Subcutaneous abdominal adipose tissue (tissue), 5 donors: Measurements from ENCODE around the gene FAM240A.

ENCODE experiments used
- H3K27ac ChIP-seq: one replicate; pipeline ENCODE4 v1.7.0; 2013; ENCODE audit warnings: low read depth, mild to moderate bottlenecking, inconsistent platforms, low read length, moderate library complexity
- H3K27me3 ChIP-seq, 5 donors: one replicate each; pipeline ENCODE4 v1.7.0; 2013; ENCODE audit warnings: low read length in 5 of 5, inconsistent platforms in 1 of 5; ENCODE audit not compliant: control insufficient read depth in 5 of 5, insufficient read depth in 4 of 5
- H3K36me3 ChIP-seq, 5 donors: one replicate each; pipeline ENCODE4 v1.7.0; 2013; ENCODE audit warnings: low read length in 5 of 5; ENCODE audit not compliant: control insufficient read depth in 5 of 5, insufficient read depth in 5 of 5
- H3K4me1 ChIP-seq, 5 donors: one replicate each; pipeline ENCODE4 v1.7.0; 2013; ENCODE audit warnings: low read length in 5 of 5, mild to moderate bottlenecking in 3 of 5, moderate library complexity in 1 of 5; ENCODE audit not compliant: control insufficient read depth in 5 of 5, insufficient read depth in 5 of 5
- H3K4me3 ChIP-seq, 5 donors: one replicate each; pipeline ENCODE4 v1.7.0; 2013; ENCODE audit warnings: low read length in 5 of 5, low read depth in 1 of 5
- H3K9ac ChIP-seq, 5 donors: one replicate each; pipeline ENCODE4 v1.7.0; 2013; ENCODE audit warnings: low read length in 5 of 5, mild to moderate bottlenecking in 4 of 5, moderate library complexity in 3 of 5
- H3K9me3 ChIP-seq, 5 donors: one replicate each; pipeline ENCODE4 v1.7.0; 2013; ENCODE audit warnings: low read length in 5 of 5; ENCODE audit not compliant: control insufficient read depth in 5 of 5
- donor health status: healthy.
- donor health status: healthy.
- donor health status: healthy.
- donor health status: healthy.
- donor health status: healthy.

The FAM240A gene

DNA sequence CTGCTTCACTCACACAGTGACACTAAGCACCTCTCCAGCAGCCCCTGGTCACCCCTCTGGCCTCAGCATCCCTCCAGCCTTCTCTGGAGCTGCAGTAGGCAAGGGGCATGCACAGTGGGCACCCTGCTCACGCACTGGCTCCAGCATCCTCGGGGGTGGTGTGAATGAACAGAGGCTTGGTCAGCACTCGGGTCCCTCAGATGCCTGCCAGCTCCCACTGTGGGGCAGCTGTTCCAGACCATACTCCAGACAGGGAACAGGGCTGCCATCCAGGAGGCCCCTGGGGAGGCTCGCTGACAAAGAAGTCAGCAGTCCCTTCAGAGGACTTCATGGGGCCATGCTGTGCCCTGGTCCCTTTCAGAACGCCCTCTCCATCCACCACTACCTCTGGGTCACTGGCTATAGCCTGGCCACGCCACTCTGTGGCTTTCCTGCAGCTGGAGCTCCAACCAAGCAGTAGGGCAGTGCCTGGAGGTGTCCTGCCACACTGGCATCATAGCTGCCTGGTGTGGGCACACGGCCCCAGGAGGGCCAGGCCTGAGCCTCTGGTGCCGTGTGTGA, 54.8 kb downstream of the FAM240A start:
- Histone ChIP-seq H3K9me3 (no peaks in the 10 kb centered on the region), H3K27me3 (no peaks in the 10 kb centered on the region), H3K27ac (no peak overlapping the region), H3K9ac (no peak overlapping the region), H3K36me3 (peaks cover 0 to 17% (median 6%) of the 10 kb centered on the region in 5 donors), H3K4me3 (no peak overlapping the region), H3K4me1 (peaks cover 2 to 18% (median 13%) of the 10 kb centered on the region in 5 donors)

DNA sequence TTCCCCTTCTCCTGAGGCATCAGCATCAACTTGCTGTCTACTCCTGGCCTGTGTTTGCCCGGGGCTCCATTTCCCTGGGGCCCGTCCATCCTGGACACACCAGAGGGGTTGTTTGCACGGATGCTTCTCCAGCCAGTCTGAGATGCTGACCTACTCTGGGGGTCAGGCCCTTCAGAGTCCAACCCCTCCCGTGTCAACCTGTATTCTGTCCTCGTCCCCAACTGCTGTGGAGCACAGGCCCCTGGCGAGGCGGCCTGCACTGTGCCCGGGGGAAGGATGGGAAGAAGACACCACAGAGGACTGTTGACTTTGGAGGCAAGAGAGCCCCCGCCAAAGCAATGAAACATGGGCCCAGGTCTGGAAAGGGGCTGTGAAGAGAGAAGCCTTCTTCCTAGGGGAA, 55.3 kb downstream of the FAM240A start:
- H3K4me1 ChIP-seq: peaks cover 2 to 13% (median 9%) of the 10 kb centered on the region in 5 donors
- H3K36me3 ChIP-seq: peaks cover 0 to 22% (median 9%) of the 10 kb centered on the region in 5 donors
- H3K9me3 ChIP-seq: no peaks in the 10 kb centered on the region
- H3K27ac ChIP-seq: no peak overlapping the region
- H3K4me3 ChIP-seq: no peak overlapping the region
- no peak overlapping the region for H3K9ac ChIP-seq
- H3K27me3 ChIP-seq: no peaks in the 10 kb centered on the region

DNA sequence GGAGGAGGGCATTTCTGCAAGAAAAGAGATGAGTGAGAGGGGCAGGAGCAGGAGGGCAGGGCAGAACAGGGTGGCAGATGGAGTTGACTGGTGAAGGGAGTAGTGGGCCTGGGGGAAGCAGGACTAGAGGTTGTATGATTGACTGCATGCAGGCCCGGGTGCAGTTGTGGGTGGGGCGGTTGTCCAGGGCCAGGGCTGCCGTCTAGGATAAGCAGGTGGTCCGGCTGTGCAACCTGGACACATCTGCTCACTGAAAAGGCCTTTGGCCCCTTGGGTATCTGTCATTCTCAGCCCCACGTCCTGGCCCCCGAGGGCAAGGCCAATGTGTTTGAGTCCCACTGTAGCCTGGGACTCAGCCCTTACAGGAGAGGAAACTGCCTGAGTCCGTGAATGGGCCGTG, 55.8 kb downstream of the FAM240A start:
- Histone ChIP-seq H3K4me1 (peaks cover 0 to 8% (median 4%) of the 10 kb centered on the region in 5 donors), H3K4me3 (no peak overlapping the region)

DNA sequence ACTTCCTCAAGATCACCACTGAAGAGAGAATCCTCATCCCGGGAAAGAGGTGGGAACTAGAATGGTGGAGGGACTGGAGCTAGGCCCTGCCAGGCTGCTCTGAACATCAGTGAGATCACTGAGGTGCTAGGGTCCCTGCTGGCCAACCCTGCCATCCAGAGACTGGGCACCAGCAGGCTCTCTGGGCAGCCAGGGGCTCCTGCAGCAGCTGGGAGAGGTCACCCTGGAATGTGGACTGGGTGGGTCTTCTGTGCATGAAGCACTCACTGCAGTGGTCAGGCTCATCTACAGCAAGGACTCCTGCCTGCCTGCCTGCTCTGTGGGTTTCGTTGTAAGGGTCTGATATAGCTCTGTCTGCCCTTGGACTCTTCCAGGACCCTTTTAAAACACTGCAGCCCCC, 56.3 kb downstream of the FAM240A start:
- peaks cover 0 to 30% (median 16%) of the 10 kb centered on the region in 5 donors for H3K36me3 ChIP-seq
- no peaks in the 10 kb centered on the region for H3K9me3 ChIP-seq
- H3K4me3 ChIP-seq: no peak overlapping the region
- H3K27ac ChIP-seq: no peak overlapping the region
- H3K4me1 ChIP-seq: peaks cover 0 to 3% (median 0%) of the 10 kb centered on the region in 5 donors
- H3K27me3 ChIP-seq: no peaks in the 10 kb centered on the region
- no peak overlapping the region for H3K9ac ChIP-seq

More for the DNA sequence above, 55.8 kb downstream of the FAM240A start:
- Histone ChIP-seq H3K36me3 (peaks cover 0 to 26% (median 11%) of the 10 kb centered on the region in 5 donors), H3K9ac (peak overlapping the region in 1 of 5 donors; percentile 11), H3K27me3 (no peaks in the 10 kb centered on the region), H3K9me3 (no peaks in the 10 kb centered on the region), H3K27ac (no peak overlapping the region)

- Histone ChIP-seq H3K27ac (no peak overlapping the region), H3K27me3 (no peaks in the 10 kb centered on the region), H3K9me3 (no peaks in the 10 kb centered on the region), H3K4me3 (no peak overlapping the region), H3K4me1 (no peaks in the 10 kb centered on the region), H3K9ac (no peak overlapping the region), H3K36me3 (peaks cover 0 to 38% (median 24%) of the 10 kb centered on the region in 5 donors)
Measured at GRCh38 chr3:46669191-46669999, 57.1 kb downstream of the FAM240A start.

DNA sequence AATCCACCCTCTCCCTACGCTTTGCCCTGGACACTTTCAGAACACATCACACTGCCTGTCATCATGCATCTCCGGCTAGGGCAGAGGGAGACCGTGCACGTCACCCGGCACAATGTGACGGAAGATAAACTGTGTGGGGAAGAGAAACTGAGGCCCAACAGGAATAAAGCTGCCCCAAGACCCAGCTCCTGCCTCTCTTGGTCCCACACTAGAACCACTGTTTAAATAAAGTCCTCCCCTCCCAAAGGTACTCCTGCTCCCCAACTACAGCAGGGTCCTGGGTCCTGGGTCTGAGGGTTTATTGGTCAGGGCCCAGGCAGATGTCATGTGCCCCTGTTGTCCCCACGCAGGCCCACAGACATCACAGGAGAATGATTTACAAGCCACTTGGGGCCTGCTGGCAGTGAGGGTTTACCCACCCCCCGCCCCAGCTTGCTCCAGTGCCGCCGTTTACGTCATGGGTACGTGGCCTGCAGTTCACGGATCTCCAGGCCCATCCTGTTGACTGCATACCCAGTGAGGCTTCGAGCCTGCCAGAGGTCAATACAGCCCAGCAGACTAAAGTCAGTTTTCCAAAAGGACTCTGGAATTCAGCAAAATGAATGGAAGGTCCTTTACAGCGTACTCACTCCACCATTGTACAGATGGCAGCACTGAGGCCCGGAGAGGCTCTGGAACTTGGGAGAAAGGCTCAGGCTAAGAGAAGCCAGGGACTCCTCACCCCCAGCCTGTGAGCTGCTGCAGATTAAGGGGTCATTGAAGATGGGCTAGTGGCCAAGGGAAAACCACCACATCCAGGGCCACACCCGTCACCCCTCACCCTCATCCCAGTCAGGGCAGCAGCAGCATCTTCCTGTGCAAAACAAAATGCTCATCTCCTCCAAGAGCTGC, 57.9 kb downstream of the FAM240A start:
- no peaks in the 10 kb centered on the region for H3K27me3 ChIP-seq
- H3K4me1 ChIP-seq: no peaks in the 10 kb centered on the region
- no peak overlapping the region for H3K4me3 ChIP-seq
- peaks cover 0 to 47% (median 28%) of the 10 kb centered on the region in 5 donors for H3K36me3 ChIP-seq
- H3K27ac ChIP-seq: no peak overlapping the region
- no peak overlapping the region for H3K9ac ChIP-seq
- H3K9me3 ChIP-seq: no peaks in the 10 kb centered on the region

GRCh38 chr3:46670891-46671427, 58.6 kb downstream of the FAM240A start:
- no peaks in the 10 kb centered on the region for H3K27me3 ChIP-seq
- peaks cover 0 to 54% (median 34%) of the 10 kb centered on the region in 5 donors for H3K36me3 ChIP-seq
- no peak overlapping the region for H3K27ac ChIP-seq
- H3K9ac ChIP-seq: no peak overlapping the region
- peaks cover 0 to 2% (median 0%) of the 10 kb centered on the region in 5 donors for H3K4me1 ChIP-seq
- H3K4me3 ChIP-seq: no peak overlapping the region
- no peaks in the 10 kb centered on the region for H3K9me3 ChIP-seq

DNA sequence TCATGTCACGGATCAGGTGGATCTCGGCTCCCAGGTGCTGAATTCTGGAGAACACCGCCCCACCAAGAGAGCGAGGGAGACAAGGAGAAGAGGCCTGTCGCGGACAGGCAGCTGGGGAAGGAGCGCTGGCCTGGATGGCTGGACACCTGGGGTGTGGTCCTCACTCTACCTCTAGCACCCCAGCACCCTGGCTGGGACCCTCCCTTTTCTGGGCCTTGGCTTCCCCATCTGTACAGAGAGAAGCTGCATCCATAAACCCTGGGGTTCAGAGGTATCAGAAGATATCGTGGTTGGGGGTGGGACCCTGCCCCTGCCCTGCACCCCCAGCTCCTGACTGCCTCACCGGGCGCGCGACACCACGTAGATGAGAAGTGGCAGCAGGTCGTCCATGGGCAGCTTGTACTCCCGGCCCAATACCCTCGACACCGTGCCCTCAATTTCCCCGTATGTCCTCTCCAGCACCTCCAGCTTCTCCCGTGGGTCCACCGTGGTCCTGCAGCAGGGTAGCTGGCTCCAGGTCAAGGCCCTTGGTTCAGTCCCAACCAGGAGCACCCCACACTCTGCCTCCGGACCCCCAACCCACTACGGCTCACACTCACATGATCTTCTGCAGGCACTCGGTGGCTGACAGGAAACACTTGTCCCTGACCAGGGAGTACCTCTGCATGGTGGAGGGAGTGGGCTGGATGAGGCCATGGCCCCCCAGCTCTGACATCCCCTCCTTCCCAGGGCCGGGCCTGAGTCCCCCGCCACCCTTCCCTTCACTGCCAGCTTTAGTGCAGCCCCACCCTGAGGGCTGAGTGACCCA, 59.4 kb downstream of the FAM240A start:
- no peak overlapping the region for H3K4me3 ChIP-seq
- peaks cover 0 to 5% (median 0%) of the 10 kb centered on the region in 5 donors for H3K4me1 ChIP-seq
- H3K9me3 ChIP-seq: no peaks in the 10 kb centered on the region
- H3K27ac ChIP-seq: no peak overlapping the region
- no peaks in the 10 kb centered on the region for H3K27me3 ChIP-seq
- no peak overlapping the region for H3K9ac ChIP-seq
- H3K36me3 ChIP-seq: peaks cover 0 to 56% (median 37%) of the 10 kb centered on the region in 5 donors

GRCh38 chr3:46672349-46672695, 60.0 kb downstream of the FAM240A start:
- peaks cover 0 to 56% (median 37%) of the 10 kb centered on the region in 5 donors for H3K36me3 ChIP-seq
- H3K9me3 ChIP-seq: no peaks in the 10 kb centered on the region
- H3K4me3 ChIP-seq: no peak overlapping the region
- H3K4me1 ChIP-seq: peaks cover 0 to 8% (median 4%) of the 10 kb centered on the region in 5 donors
- no peak overlapping the region for H3K9ac ChIP-seq
- no peak overlapping the region for H3K27ac ChIP-seq
- no peaks in the 10 kb centered on the region for H3K27me3 ChIP-seq
